NCI-H2081 treated with DMSO at 0.1 percent for 48 hours (cell line): ENCODE measurements around the gene FUBP3.

Experiments
- DNase-seq: peaks from one replicate; lab custom pipeline; 2025; lab: John Stamatoyannopoulos, UW

Gene FUBP3

GRCh38 chr9:130662099-130662969 lies 83.0 kb downstream of the FUBP3 start:
- DNase-seq = no peak

GRCh38 chr9:130662970-130663257 lies 83.5 kb downstream of the FUBP3 start:
- no peak for DNase-seq

- no peak for DNase-seq
Measured at GRCh38 chr9:130663258-130663976, 84.0 kb downstream of the FUBP3 start.

- no peak for DNase-seq
Measured at GRCh38 chr9:130663977-130664250, 84.5 kb downstream of the FUBP3 start.

DNA sequence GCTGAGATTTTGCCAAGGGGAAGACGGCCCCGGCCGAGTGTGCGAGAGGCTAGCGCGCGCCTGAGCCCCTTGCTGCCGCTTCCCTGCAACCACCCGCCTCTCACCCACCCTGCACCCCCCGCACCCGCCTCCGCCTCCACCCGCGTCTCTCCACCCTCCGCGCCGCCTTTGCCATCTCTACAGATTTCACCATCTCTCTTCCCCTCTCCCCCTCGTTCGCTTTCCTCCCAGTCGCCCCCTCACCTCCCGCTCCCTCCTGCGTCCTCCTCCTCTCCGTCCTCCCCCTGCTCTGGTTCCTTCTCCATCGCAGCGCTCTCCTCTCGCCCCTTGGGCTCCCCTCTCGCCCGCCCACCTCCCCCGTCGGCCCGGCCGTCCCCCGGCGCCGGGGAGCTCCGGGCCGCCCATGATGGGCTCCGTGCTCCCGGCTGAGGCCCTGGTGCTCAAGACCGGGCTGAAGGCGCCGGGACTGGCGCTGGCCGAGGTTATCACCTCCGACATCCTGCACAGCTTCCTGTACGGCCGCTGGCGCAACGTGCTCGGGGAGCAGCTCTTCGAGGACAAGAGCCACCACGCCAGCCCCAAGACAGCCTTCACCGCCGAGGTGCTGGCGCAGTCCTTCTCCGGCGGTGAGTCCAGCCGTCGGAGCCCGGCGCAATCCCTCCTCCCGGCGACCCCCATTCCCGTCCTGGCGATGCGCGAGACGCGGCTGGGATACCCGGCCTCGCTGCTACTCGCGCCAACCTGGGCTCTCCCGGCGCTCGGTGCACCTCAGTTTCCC lies 85.1 kb downstream of the FUBP3 start, which contains the start of gene PRDM12:
Gene PRDM12, plus strand, starts transcription at position 344 of the 778 bp plus-strand sequence. Its CDS starts 60 bp downstream, at position 404.
- no peak for DNase-seq

DNA sequence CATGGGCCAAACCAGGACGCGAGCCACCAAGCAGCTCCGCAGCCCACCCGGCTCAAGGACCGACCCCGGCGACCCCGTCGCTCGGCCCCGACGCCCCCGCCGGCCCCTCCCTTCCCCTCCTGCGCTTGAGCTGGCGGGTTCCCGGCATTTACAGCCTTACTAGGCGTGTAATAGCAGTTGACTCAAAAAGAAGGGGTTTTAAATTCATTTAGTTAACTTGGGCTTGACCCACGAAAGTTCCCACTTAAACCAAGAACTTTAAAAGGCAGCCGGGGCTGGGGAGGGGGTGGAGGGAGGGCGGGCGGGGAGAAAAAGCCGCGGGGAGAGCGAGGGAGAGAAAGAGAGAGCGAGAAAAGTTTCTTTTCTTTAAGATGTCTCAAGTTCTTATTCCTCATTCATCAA lies 85.7 kb downstream of the FUBP3 start:
- DNase-seq = no peak

GRCh38 chr9:130665431-130666392 lies 86.3 kb downstream of the FUBP3 start:
- no peak for DNase-seq

- DNase-seq = no peak
Measured at GRCh38 chr9:130666393-130667119, 87.2 kb downstream of the FUBP3 start.

DNA sequence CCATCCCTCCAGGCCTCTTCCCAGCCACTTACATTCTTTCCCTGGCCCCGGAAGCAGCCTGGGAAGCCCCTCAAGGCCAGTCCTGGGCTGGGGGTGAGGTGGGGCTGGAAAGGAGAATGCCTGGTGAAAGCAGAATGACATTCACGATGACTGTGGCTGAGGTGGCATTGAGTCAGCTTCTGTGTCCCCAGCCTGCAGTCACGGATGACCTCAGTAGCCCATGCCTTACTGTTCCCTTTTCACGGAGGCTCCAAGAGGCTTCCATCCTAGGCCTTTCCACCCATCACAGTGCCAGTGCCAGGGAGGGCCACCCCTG lies 87.7 kb downstream of the FUBP3 start:
- DNase-seq = no peak

GRCh38 chr9:130668196-130668595 lies 88.8 kb downstream of the FUBP3 start:
- no peak for DNase-seq

DNA sequence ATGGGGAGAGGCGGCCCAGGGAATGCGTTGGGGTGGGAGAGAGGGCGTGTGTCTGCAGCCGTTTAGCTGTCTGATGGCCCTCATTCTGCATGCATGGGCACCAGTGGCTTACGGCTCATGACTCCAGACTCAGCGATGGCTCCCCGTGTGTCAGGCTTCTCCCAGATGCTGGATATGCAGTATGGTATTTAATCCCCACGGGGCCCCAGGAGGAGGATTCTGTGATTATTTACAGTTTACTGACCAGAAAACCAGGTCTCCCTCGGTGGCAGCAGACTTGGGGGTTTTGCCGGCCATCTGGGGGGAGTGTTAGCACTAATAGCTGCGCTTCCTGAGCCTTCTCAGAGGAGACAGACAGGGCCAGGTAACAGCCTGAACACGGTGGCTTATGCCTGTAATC lies 89.3 kb downstream of the FUBP3 start:
- DNase-seq = no peak

- no peak for DNase-seq
Measured at GRCh38 chr9:130669965-130670364, 90.6 kb downstream of the FUBP3 start.

DNA sequence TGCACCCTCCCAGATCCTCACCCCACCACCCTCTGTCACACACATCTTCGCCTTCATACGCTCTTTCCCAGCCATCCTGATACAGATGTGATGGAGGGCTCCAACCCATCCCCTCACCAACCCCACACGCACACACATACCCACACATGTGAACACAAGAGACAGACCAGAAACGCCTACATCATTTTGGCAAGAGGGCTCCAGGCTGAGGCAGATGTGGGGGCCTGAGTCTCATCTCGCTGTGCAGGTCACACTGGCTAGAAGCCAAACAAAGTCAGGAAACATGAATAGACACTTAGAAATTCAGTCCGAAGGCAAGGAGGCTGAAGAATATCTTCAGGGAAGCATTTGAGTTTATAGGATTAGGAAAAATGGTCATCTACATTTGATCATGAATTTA lies 91.3 kb downstream of the FUBP3 start:
- no peak for DNase-seq

- no peak for DNase-seq
Measured at GRCh38 chr9:130672466-130672865, 93.1 kb downstream of the FUBP3 start.

DNA sequence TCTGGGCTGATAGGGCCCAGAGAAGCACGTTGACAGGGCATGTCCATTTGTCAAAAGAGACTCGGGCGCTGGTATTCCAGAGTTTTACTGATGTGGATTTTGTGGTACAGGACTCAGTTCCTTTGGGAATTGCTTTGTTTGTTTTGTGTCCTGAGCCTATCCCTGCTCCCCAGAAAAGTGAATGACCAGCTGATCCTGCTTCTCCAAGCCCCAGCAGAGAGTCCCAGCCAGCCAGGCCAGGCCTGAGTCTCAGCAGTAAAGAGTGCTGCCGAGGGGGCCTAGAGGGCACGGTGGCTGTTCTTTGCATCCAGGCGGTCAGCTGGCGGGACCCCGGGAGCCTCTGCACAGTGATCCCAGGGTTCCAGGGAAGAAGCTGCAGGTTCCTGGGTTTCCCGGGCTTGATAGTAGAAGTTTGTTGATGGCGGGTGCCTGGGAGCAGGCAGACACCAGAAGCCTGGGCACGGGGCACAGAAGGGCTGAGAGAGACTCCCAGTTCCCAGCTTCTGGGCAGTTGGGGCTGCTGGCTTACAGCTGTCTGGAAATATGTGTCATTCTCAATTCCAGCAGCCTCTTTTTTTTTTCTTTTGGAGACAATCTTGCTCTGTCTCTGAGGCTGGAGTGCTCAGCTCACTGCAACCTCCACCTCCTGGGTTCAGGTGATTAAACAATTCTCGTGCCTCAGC lies 93.7 kb downstream of the FUBP3 start:
- DNase-seq = no peak

DNA sequence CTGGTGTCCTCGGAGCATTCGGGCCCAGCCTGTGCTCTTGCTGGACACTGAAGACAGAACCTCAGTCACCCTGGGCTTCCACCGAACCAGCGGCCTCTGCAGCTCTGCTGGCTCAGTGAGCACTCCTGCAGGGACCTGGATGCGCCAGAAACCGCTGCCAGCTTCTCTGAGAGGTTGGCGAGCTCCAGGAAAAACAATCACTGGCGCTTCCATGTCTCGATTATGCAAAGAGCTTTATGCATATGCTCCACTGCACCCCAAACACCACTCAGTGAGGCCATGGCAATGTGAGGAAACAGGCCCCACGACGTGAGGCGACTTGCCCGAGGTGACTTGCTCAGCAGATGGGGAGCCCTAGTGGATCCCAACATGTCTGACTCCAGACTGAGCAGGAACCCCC lies 96.0 kb downstream of the FUBP3 start:
- no peak for DNase-seq

GRCh38 chr9:130677252-130677651 lies 97.9 kb downstream of the FUBP3 start:
- DNase-seq = no peak

DNA sequence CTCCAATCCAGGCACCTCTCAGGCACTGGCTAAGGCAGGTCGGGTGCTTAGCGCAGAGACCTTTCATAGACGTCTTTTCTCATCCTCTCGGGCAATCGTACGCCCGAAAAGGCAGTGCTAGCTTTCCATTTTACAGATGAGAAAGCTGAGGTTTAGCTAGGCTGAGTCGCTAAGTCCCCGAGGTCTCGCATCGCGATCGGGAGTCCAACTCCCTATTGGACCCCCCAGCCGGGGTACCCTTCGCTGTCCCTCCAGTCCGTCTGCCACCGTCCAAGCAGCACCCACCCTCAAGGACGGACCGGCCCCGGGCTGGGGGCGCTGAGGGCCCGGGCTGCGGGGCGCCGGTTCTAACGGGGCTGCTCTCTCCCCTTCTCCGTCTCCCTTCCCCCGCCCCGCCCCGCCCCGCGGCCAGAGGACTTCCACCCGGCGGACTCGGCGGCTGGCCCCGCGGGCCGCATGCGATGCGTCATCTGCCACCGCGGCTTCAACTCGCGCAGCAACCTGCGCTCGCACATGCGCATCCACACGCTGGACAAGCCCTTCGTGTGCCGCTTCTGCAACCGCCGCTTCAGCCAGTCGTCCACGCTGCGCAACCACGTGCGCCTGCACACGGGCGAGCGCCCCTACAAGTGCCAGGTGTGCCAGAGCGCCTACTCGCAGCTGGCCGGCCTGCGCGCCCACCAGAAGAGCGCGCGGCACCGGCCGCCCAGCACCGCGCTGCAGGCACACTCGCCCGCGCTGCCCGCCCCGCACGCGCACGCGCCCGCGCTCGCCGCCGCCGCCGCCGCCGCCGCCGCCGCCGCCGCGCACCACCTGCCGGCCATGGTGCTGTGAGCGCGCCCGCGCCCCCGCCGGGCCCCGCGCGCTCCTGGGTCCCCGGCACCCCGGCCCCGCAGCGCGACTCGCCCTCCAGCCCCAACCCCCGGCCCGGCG lies 101.7 kb downstream of the FUBP3 start:
- DNase-seq = no peak

- no peak for DNase-seq
Measured at GRCh38 chr9:130681769-130682420, 102.5 kb downstream of the FUBP3 start.
